ENCODE results near the gene INCA1.
A peak's percentile ranks its signal among the peaks of the same experiment; 100 is the strongest.
"Not testable (repeated sequence)": the region's sequence is repeated elsewhere in the genome, so short reads cannot be mapped to it uniquely, and the experiment has no call there.

Gene INCA1, protein sequence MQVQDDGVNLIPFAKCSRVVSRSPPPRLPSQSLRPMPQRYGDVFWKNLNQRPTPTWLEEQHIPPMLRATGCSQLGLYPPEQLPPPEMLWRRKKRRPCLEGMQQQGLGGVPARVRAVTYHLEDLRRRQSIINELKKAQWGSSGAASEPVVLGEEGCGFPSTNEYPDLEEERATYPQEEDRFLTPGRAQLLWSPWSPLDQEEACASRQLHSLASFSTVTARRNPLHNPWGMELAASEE

DNA sequence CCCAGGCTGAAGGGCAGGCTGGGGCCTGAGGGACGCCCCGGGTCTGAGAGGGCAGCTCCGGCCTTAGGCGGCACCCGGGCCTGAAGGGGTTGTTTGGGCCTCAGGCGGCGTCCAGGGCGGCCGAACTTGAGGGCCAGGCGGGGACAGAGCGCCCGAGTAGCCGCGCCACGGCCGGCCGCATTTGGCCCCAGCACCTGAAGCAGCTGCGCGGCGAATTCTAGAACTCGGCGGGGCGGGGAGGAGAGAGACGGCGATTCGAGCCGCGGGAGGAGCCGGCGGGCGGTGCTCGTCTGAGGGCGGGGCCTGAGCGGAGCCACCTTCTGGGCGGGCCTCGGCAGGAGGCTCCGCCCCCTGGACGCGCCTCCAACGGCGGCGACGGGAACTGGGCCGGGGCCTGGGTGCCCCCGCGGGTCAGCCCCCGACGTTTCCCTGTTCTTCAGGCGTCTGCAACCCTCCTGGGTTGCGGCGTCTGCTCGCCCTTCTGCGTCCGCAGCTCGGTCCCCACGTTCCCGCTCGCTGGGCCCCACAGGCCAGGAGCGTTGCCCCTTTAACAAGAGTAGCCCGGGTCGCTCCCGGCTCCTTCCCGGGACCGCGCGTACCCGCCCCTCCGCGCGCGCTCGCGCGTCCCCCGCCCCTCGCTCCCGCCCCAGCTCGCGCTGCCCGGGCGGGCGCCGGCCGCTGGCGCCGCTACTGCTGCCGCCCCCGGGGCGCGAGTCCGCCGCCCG, at the start of gene INCA1, which contains the start of gene KIF1C:
Gene INCA1 (minus strand): TSS at position 221 of the 725 bp plus-strand sequence. CDS start 3,085 bp downstream, outside the sequence.
Gene KIF1C (plus strand): TSS at position 649 of the 725 bp plus-strand sequence. CDS start 2,297 bp downstream, outside the sequence.
- peak; percentile 33 for DNase-seq

DNA sequence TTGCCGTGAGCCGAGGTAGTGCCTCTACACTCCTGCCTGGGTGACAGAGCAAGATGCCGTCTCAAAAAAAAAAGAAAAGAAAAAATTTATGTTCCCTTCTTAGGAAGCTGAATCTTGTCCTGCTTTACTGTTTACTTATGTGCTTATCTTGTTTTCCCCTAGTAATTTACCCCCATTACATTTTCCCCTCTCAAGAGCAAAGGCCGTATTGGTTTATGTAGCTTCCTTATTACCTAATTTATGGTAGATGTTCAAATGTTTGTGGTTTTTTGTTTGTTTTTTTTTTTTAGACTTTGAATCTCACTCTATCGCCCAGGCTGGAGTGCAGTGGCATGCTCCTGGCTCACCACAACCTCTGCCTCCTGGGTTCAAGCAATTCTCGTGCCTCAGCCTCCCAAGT, 48.2 kb upstream of the INCA1 start:
- no peak for DNase-seq

DNA sequence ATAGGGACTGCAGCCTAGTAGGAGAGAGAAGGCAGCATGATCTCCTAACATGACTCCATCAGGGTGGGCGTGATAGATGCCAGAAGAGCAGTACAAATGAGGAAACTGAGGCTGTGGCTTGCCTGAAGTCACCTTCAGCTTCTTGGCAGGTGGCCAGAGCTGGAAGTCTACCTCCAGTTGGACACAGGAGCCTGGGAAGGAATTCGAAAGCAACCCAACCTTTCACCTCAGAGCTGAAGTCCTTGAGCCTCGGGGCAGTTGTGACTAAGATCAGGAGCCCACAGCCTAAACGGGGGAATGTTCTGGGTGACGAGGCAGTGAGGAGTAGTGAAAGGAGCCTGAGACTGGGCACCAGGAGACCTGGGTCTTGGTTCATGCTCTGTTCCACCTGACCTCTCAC, 47.3 kb upstream of the INCA1 start:
- DNase-seq: no peak

DNA sequence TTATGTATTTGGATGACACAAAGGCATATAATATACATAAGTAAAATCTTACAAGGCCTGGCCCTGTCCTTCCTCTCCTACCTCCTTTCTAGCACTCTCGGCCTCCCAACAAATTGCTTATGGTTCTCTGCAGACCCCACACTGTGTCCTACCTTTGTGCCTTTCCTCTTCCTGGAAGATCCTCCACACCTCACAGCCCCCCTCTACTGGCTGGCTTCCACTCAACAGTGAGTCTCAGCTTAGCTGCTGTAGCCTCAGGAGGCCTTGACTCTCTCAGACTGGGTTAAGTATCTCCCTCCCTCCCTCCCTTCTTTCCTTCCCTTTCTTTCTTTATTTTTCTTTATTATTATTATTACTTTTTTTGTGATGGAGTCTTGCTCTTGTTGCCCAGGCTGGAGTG, 46.2 kb upstream of the INCA1 start:
- DNase-seq: no peak

DNA sequence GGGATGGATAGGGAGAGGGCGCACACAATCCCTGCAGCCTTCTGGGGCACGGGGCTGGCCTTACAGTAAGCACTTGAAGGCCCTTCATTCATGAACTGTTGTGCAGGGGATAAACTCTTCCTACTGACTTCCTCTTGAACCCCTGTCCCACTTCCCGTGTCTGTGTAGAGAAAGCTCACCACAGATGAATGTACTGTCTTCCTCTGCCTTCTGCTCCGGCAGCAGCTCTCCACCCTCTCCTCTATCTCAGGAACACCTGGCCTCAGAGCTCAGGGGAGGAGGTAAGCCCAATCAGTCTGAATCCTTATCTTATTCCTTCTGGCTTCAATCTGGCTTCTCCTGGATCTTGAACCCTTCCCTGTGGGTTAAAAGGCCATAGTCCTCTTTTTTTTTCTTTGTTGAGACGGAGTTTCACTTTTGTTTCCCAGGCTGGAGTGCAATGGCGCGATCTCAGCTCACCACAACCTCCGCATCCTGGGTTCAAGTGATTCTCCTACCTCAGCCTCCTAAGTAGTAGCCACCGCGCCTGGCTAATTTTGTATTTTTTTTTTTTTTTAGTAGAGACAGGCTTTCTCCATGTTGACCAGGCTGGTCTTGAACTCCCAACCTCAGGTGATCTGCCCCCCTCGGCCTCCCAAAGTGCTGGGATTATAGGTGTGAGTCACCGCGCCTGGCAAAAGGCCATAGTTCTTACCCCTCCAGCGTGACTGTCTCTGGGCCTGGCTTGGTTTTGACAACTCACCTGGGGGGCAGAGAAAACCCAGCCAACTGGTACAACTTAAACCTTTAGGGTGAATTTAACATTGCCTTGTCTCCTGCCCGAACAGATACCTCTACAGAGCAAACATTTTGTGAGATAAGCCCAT, 45.1 kb upstream of the INCA1 start:
- no peak for DNase-seq

DNA sequence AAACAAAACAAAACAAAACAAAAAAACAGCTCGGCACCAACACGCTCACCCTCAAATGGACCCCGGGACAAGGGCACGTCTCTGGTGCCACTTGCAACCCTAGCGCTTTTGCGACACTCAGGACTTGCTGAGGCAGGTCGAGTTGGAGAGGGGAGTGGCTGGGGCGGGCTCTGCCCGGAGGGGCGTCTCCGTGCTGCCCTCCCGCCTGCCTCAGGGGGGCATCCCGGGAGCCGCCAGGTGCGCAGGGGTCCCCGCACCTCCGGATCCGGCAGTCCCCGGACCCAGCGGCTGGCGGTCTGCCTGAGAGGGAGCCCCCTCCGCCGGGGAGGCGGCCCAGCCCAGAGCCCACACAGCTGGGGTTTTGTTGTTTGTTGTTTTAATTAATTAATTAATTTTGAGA, 38.0 kb upstream of the INCA1 start, which contains the start of gene SLC52A1:
Gene SLC52A1 (minus strand): TSS at position 112 of the 400 bp plus-strand sequence. CDS start 820 bp downstream, outside the sequence.
- DNase-seq: no peak

DNA sequence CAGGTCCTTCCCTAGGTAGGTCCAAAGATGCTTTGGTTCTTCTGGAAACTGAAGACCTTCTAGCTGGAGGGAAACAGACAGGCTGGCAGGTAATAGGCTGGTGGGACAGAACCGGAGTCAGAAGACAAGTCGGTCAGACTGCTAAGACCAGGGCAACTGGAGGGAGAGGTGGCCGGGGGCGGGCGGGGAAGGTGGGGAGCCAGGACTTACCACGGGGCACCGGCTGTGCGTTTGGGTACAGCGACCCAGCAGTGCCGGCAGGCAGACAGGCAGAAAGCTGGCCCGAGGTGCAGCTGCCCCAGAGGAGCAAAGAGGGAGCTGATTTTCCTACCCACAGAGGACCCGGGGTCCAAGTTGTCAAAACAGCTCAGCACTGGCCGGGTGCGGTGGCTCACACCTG, 37.3 kb upstream of the INCA1 start:
- DNase-seq: no peak

DNA sequence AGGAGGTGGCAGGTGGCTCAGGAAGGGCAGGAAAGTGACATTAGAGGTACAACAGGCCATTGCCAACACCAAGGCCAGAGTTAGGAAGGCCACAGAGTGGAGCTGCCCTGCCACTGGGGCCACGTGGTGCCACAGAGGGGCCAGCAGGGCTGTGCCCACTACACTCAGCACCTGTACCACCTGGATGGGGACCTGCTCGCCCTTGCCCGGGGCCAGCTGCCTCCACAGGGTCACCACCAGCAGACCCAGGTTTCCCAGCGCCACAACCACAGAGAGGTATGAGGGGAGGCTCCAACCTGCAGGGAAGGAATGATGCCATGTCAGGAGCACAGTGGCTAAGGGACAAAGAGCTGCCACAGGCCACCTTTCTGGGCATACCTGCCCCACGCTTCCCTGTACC, 36.7 kb upstream of the INCA1 start:
- DNase-seq: no peak

DNA sequence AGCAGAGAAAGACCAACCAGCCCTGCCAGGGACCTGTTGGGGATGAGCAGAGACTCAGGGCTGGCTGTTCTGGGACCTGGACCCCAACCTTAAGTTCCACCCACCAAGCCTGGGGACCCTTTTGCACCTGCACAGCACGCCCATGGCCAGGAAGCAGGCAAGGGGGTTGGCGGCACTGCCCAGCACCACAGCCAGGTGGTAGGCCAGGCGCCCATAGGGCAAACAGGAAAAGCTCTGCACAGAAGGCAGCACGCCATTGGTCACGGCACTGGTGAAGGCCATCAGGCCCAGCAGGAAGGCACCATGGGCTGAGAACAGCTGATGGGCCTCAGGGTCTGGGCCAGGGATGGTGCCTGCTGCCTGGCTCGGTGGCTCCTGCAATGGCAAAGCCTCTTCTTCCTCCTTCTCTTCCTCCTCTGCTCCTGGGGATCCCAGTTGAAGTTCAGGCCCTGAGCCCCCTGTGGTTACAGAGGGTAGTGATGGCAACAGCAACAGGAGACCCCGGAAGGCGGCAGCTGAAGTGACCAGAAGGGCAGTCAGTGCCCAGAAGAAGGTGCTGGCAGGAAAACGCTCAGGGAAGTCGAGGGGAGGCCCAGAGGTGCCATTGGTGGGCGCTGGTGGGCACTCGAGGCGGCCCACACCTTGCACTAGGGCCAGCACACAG, 36.2 kb upstream of the INCA1 start:
- DNase-seq: no peak

DNA sequence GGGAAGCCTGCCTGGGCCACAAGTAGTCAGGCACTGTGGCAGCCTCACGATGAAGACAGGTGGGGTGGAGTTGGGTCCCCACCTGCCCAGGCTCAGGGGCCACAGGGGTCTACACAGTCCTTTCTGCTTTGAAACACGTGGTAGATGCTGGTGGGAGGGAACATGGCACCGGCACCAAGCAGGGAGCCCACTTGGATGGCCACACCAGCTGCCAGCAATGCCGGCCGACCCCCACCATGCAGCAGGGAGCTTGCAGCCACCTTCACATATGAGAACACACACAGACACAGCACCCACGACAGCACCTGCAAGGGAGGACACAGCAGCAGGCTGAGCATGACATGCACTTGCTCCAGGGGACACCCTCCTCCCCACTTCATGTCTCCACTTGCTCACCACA, 35.5 kb upstream of the INCA1 start:
- DNase-seq: no peak

DNA sequence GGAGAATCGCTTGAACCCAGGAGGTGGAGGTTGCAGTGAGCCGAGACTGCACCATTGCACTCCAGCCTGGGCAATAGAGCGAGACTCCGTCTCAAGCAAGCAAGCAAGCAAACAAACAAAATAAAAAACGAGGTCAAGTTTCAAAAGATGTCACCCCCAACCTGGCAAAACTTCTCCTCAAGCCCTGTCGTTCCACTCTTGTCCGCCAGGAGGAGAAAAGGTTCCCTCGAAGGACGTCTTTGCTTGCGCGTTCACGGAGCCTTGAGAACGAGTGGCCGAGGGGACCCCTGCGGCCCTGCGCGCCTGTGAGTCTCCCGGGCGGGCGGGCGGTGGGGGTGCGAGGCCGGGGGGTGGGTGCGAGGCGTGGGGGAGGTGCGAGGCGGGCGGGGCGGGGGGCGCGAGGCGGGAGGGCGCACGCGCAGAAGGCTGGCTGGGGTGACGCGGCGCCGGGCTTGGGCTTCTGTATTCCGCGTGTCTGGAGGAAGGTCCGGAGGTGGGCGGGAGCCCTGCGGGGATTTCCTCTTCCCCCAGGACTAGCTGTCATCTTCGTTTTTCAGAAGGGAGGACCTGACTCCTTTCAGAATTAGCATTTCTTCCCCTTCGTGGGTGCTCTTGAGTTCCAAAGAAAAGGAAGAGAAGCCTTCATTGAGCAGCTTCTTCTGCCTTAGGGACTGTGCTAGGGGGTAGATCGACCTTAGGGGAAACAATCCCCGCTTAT, 34.2 kb upstream of the INCA1 start:
- no peak for DNase-seq

DNA sequence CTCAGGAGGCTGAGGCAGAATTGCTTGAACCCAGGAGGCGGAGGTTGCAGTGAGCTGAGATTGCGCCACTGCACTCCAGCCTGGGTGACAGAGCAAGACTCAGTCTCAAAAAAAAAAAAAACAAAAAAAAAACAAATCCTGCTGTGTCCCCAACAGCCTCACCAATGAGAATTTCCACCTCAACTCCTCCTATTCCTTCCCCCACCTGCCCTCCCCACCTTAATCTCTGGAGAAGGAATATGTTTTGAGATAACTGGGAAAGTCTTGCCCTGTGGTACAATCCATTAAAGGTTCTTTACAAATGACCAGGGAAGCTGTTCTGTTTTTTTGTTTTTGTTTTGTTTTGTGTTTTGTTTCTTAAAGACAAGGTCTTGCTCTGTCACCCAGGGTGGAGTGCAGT, 32.8 kb upstream of the INCA1 start:
- DNase-seq: not testable (repeated sequence)

DNA sequence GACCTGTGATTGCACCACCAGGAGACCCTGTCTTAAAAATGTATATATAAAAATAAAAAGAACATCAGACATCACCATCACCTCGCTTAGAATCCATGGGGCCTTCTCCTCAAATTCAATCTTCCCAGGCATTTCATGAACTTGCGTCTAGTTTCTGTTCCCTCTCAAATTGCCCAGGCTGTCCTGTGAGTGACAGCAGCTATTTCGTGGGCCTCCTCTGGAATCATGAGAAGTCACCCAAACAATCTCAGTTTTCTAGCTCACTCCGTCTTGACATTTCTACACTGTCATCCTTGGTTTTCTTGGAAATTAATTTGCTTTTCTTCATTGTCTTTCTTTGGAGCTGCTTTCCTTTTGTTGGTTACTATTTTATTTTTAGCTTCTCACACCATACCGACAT, 30.6 kb upstream of the INCA1 start:
- no peak for DNase-seq

DNA sequence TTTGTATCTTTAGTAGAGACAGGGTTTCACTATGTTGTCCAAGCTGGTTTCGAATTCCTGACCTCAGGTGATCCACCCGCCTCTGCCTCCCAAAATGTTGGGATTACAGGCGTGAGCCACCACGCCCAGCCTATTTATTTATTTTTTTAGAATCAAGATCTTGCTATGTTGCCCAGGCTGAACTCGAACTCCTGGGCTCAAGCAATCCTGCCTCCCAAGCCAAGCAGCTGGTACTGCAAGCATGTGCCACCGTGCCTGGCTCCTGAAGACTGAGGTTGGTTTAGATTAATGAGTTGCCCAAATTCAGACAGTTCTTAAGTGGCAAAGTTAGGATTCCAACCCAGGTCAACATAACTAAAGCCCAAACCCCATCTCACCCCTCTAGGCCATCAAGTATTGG, 30.0 kb upstream of the INCA1 start:
- DNase-seq: no peak

DNA sequence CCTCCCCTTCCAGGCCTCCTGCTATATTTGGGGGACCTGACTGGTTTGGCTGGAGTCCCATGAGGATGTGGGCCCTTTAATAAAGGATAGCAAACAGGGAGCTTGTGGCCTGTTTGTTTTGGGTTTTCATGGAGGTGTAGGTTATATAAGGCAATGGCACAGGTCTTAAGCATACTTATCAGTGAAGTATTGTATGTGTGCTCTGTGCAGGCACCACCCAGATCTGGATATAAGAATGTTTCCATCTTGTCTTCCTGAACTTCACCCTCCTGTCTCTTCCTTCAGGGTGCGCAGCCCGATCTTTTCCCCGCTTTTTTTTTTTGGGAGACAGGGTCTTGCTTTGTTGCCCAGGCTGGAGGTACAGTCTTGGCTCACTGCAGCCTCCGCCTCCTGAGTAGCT, 27.3 kb upstream of the INCA1 start:
- no peak for DNase-seq

DNA sequence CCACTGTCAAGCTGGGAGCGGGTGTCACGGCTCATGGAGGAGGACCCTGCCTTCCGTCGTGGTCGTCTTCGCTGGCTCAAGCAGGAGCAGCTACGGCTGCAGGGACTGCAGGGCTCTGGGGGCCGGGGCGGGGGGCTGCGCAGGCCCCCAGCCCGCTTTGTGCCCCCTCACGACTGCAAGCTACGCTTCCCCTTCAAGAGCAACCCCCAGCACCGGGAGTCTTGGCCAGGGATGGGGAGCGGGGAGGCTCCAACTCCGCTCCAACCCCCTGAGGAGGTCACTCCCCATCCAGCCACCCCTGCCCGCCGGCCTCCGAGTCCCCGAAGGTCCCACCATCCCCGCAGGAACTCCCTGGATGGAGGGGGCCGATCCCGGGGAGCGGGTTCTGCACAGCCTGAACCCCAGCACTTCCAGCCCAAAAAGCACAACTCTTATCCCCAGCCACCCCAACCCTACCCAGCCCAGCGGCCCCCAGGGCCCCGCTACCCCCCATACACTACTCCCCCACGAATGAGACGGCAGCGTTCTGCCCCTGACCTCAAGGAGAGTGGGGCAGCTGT, 26.3 kb upstream of the INCA1 start:
- DNase-seq: no peak

DNA sequence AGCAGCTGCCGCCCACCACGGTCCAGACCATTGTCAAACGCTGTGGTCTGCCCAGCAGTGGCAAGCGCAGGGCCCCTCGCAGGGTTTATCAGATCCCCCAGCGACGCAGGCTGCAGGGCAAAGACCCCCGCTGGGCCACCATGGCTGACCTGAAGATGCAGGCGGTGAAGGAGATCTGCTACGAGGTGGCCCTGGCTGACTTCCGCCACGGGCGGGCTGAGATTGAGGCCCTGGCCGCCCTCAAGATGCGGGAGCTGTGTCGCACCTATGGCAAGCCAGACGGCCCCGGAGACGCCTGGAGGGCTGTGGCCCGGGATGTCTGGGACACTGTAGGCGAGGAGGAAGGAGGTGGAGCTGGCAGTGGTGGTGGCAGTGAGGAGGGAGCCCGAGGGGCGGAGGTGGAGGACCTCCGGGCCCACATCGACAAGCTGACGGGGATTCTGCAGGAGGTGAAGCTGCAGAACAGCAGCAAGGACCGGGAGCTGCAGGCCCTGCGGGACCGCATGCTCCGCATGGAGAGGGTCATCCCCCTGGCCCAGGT, 24.9 kb upstream of the INCA1 start:
- no peak for DNase-seq

DNA sequence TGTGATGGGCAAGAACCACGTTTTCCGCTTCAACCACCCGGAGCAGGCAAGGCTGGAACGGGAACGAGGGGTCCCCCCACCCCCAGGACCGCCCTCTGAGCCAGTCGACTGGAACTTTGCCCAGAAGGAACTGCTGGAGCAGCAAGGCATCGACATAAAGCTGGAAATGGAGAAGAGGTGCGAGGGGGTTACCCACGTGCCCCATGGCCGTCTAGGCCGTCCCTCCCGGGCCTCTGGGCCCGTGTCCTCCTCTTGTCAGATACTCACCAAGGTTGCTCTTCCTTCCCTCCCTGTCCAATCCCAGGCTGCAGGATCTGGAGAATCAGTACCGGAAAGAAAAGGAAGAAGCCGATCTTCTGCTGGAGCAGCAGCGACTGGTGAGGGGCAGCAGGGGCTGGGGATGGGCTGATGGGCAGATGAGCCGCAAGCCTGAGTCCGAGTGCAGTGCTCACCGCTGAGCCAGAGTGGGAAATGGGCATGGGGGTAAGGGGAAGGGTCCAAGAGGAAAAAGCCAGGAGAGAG, 23.2 kb upstream of the INCA1 start:
- no peak for DNase-seq

DNA sequence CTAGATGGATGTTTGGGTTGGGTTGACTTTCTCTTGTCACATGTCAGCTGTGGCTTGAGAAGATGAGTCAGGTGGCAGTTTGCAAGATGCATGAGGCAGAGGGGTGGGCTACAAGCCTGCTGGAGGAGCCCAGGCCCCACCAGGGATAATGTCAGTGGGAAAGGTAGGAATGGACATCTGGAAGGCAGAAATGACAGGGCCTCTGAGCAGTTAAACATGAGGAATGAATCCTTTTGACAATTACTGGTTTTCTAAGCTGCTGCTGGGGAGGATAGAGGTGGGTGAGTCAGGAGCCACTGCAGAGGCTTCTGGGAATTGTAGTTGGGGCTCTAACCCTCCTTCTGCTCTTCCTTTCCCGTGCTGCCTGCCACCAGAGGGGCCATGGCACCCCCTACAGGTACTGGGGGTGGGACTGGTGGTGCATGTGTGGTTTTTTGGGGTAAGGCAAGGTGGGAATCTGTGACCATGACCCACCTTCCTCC, 22.2 kb upstream of the INCA1 start:
- no peak for DNase-seq

DNA sequence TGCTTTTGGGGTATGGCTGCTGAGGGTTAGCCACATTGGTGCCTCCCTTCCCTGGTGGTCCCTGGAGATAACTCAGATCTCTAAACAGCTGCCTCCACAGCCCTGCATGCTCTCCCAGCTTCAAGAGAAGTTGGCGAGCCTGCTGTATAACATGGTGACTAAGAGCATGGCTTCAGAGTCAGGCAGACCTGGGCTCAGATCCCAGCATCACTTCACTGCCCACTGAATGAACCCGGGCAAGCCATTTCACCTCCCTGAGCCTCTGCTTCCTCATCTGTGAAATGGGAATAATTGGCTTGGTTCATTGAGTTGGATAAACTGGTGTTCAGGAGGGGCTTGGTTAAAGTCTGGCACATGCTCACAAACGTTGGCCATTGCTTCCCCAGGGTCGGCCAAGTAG, 17.0 kb upstream of the INCA1 start:
- no peak for DNase-seq

DNA sequence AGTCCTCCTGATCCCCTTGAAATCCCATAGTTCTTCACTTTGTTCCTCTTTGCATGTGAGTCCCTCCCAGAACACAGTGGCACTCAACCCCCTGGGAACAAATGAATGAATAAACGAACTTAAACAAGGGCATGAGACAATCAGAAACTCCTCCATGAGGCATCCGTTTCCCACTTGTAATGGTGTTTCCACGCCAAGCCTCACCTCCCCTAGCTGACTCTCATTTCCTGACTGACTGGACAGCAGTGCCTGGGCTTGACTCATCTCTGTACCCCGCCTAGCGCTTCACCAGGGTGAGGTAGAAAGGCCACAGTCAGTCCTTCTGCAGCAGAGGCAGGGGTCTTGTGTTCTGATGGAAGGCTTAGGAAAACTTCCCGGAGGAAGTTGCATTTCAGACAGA, 14.6 kb upstream of the INCA1 start:
- no peak for DNase-seq

Measured in NCI-H2029 treated with DMSO at 0.1 percent for 48 hours (cell line).